CD14-positive monocyte (primary cell): ENCODE measurements around the gene PLA2G3. TPM values are rescaled to one million over a fixed set of nuclear protein-coding genes. Genes with fewer than 3 reads are reported as not detected.

Experiments used
- DNase-seq, 3 donors: peaks; one replicate each; pipeline ENCODE4 v3.0.0-alpha.2; 2011 to 2022
- H2AFZ ChIP-seq: 2 replicates; pipeline ENCODE4 v1.6.0; 2012; ENCODE audit warnings: mild to moderate bottlenecking, low read depth, low read length, inconsistent platforms; ENCODE audit not compliant: insufficient read depth, poor library complexity, severe bottlenecking
- H3K27ac ChIP-seq, 2 donors: 1 replicate in 1 of 2; 2 replicates in 1 of 2; pipeline ENCODE4 v1.5.1; 2012 to 2013; ENCODE audit warnings: low read length in 2 of 2, control low read depth in 1 of 2, inconsistent platforms in 1 of 2, low read depth in 1 of 2, mild to moderate bottlenecking in 1 of 2
- H3K27me3 ChIP-seq, 2 donors: one replicate each; pipeline versions ENCODE4 v1.6.0 to v1.6.1; 2011 to 2013; ENCODE audit warnings: low read length in 2 of 2; ENCODE audit not compliant: control insufficient read depth in 2 of 2, insufficient read depth in 2 of 2
- H3K36me3 ChIP-seq, 2 donors: replicated peaks in 1 of 2; 1 replicate in 1 of 2; 2 replicates in 1 of 2; pipeline versions ENCODE4 v1.5.1 to v1.6.1; 2012 to 2013; ENCODE audit warnings: low read length in 2 of 2, control low read depth in 1 of 2, inconsistent platforms in 1 of 2, mild to moderate bottlenecking in 1 of 2; ENCODE audit not compliant: insufficient read depth in 2 of 2, control insufficient read depth in 1 of 2
- H3K4me1 ChIP-seq, 2 donors: 1 replicate in 1 of 2; 2 replicates in 1 of 2; pipeline versions ENCODE4 v1.5.1 to v1.6.1; 2012 to 2013; ENCODE audit warnings: low read length in 2 of 2, control low read depth in 1 of 2, inconsistent platforms in 1 of 2, mild to moderate bottlenecking in 1 of 2, moderate library complexity in 1 of 2; ENCODE audit not compliant: insufficient read depth in 2 of 2, control insufficient read depth in 1 of 2
- H3K4me2 ChIP-seq: replicated peaks from 2 replicates; pipeline ENCODE3; 2012; ENCODE audit warnings: low read length, moderate library complexity, mild to moderate bottlenecking; ENCODE audit not compliant: poor library complexity, severe bottlenecking; ENCODE audit errors: extremely low read depth
- H3K4me3 ChIP-seq, 3 experiments: fragments of 200-600 bp in 1 of 3; sonication (generic) in 1 of 3; replicated peaks in 1 of 3; 1 replicate in 2 of 3; 2 replicates in 1 of 3; pipeline ENCODE4 v1.5.1; 2011 to 2013; ENCODE audit warnings: low read length in 3 of 3, mild to moderate bottlenecking in 3 of 3, control low read depth in 2 of 3, low read depth in 2 of 3, inconsistent platforms in 1 of 3, moderate library complexity in 1 of 3
- H3K79me2 ChIP-seq: 2 replicates; pipeline ENCODE4 v1.6.0; 2012; ENCODE audit warnings: mild to moderate bottlenecking, control low read depth, inconsistent platforms, low read length, moderate library complexity; ENCODE audit not compliant: insufficient read depth
- H3K9ac ChIP-seq: 2 replicates; pipeline ENCODE4 v1.6.0; 2017; ENCODE audit warnings: low read length, mild to moderate bottlenecking; ENCODE audit not compliant: insufficient read depth, poor library complexity, severe bottlenecking
- H3K9me3 ChIP-seq, 2 donors: replicated peaks in 1 of 2; 1 replicate in 1 of 2; 2 replicates in 1 of 2; pipeline versions ENCODE4 v1.5.1 to v1.6.1; 2012 to 2013; ENCODE audit warnings: low read length in 2 of 2, control low read depth in 1 of 2; ENCODE audit not compliant: control insufficient read depth in 1 of 2, insufficient read depth in 1 of 2
- H4K20me1 ChIP-seq: 2 replicates; pipeline ENCODE4 v1.6.0; 2012; ENCODE audit warnings: mild to moderate bottlenecking, low read length, control low read depth, moderate library complexity; ENCODE audit not compliant: insufficient read depth
- H3K27ac Mint-ChIP-seq, 7 donors: one replicate each; pipeline ENCODE4 v1.8.0; 2020; ENCODE audit warnings: mild to moderate bottlenecking in 7 of 7, mixed read lengths in 7 of 7, moderate library complexity in 6 of 7, inconsistent platforms in 2 of 7
- H3K27me3 Mint-ChIP-seq, 3 donors: one replicate each; pipeline ENCODE4 v1.8.0; 2021 to 2022; ENCODE audit warnings: low read depth in 3 of 3, mild to moderate bottlenecking in 3 of 3, mixed read lengths in 3 of 3, moderate library complexity in 3 of 3, inconsistent platforms in 1 of 3
- H3K36me3 Mint-ChIP-seq, 2 donors: one replicate each; pipeline ENCODE4 v1.8.0; 2020; ENCODE audit warnings: mixed read lengths in 2 of 2, inconsistent platforms in 1 of 2, mild to moderate bottlenecking in 1 of 2
- H3K4me1 Mint-ChIP-seq: one replicate; pipeline ENCODE4 v1.8.0; 2020; ENCODE audit warnings: mild to moderate bottlenecking, mixed read lengths
- H3K4me3 Mint-ChIP-seq, 2 donors: one replicate each; pipeline ENCODE4 v1.8.0; 2020; ENCODE audit warnings: mild to moderate bottlenecking in 2 of 2, mixed read lengths in 2 of 2, moderate library complexity in 1 of 2
- H3K9me3 Mint-ChIP-seq, 7 donors: one replicate each; pipeline ENCODE4 v1.8.0; 2020 to 2022; ENCODE audit warnings: mixed read lengths in 7 of 7, mild to moderate bottlenecking in 6 of 7, moderate library complexity in 6 of 7, inconsistent platforms in 2 of 7
- CTCF ChIP-seq: fragments of 200-600 bp; IDR thresholded peaks from one replicate; pipeline ENCODE4 v1.8.0; 2022; ENCODE audit warnings: antibody characterized with exemption, mild to moderate bottlenecking
- WGBS: methylation state at CpG from one replicate; pipeline ENCODE4 v1.1.5; 2013; ENCODE audit warnings: missing lambda C conversion rate; ENCODE audit not compliant: insufficient coverage; 5-methylcytosine and 5-hydroxymethylcytosine counted together
- intact Hi-C, 2 donors: fragments of 100-400 bp; cut with micrococcal nuclease; formaldehyde crosslinking; loops; one replicate each; pipeline versions ENCODE4 v1.15.0 to v1.15.1; 2023
- polyA plus RNA-seq, 3 donors: library from polyadenylated mRNA; depleted of rRNA in 1 of 3; unstranded in 2 of 3; stranded (reverse) in 1 of 3; fragments of 300-500 nt in 2 of 3; fragments of >200 nt in 1 of 3; fragmentation: Illumina TruSeq in 2 of 3; gene quantifications; 1 replicate in 2 of 3; 2 replicates in 1 of 3; pipeline ENCODE4 v1.2.3, GENCODE V29; 2012 to 2021

PLA2G3 gene
- polyA plus RNA-seq, 3 donors = not detected

GRCh38 chr22:31135706-31136105 is 4.6 kb downstream of the PLA2G3 start:
- no peak overlapping the region for H3K4me2 ChIP-seq
- no peaks in the 10 kb centered on the region for H3K9me3 ChIP-seq
- H3K27ac ChIP-seq = no peak overlapping the region
- no peak overlapping the region for H3K4me3 ChIP-seq
- H3K4me1 Mint-ChIP-seq = peaks cover 1% of the 10 kb centered on the region
- H3K27me3 Mint-ChIP-seq = peaks cover 5 to 14% (median 8%) of the 10 kb centered on the region in 3 donors
- H3K79me2 ChIP-seq = no peaks in the 10 kb centered on the region
- no peak overlapping the region for H3K4me3 Mint-ChIP-seq
- intact Hi-C loops = no loop called here
- peaks cover 0 to 2% of the 10 kb centered on the region in 2 donors for H3K27me3 ChIP-seq
- no peaks in the 10 kb centered on the region for H4K20me1 ChIP-seq
- no peaks in the 10 kb centered on the region for H3K4me1 ChIP-seq
- no peak overlapping the region for H3K27ac Mint-ChIP-seq
- H2AFZ ChIP-seq = no peak overlapping the region
- no peaks in the 10 kb centered on the region for H3K36me3 Mint-ChIP-seq
- H3K36me3 ChIP-seq = no peaks in the 10 kb centered on the region
- no peak for DNase-seq
- no peak for TF ChIP-seq CTCF
- H3K9ac ChIP-seq = no peak overlapping the region
- 95% methylated on average over 5 of the region's 6 CpGs for WGBS
- no peaks in the 10 kb centered on the region for H3K9me3 Mint-ChIP-seq

- Histone ChIP-seq H3K4me1 (no peaks in the 10 kb centered on the region), H3K4me3 (no peak overlapping the region), H3K36me3 (no peaks in the 10 kb centered on the region), H3K79me2 (no peaks in the 10 kb centered on the region), H3K4me2 (no peak overlapping the region), H3K9me3 (no peaks in the 10 kb centered on the region), H4K20me1 (no peaks in the 10 kb centered on the region), H3K27ac (no peak overlapping the region), H2AFZ (no peak overlapping the region), H3K27me3 (no peaks in the 10 kb centered on the region), H3K9ac (no peak overlapping the region)
- no CpG with 5 or more reads among the region's 4 CpGs for WGBS
- Mint-ChIP-seq H3K9me3 (no peaks in the 10 kb centered on the region), H3K36me3 (no peaks in the 10 kb centered on the region), H3K27ac (no peak overlapping the region), H3K4me1 (peaks cover 1% of the 10 kb centered on the region), H3K4me3 (no peak overlapping the region), H3K27me3 (peaks cover 5 to 7% (median 7%) of the 10 kb centered on the region in 3 donors)
- no peak for TF ChIP-seq CTCF
- intact Hi-C loops = no loop called here
- DNase-seq = no peak
These were observed 5.6 kb downstream of the PLA2G3 start for GRCh38 chr22:31134688-31135087.
